NCI-H446 (cell line): ENCODE results near the gene CELA2A.
"Not testable (repeated sequence)": the region's sequence is repeated elsewhere in the genome, so short reads cannot be mapped to it uniquely, and the experiment has no call there.

Experiments used
- DNase-seq, 2 experiments: peaks; one replicate each; lab custom pipeline; 2025; lab: John Stamatoyannopoulos, UW

CELA2A gene

DNA sequence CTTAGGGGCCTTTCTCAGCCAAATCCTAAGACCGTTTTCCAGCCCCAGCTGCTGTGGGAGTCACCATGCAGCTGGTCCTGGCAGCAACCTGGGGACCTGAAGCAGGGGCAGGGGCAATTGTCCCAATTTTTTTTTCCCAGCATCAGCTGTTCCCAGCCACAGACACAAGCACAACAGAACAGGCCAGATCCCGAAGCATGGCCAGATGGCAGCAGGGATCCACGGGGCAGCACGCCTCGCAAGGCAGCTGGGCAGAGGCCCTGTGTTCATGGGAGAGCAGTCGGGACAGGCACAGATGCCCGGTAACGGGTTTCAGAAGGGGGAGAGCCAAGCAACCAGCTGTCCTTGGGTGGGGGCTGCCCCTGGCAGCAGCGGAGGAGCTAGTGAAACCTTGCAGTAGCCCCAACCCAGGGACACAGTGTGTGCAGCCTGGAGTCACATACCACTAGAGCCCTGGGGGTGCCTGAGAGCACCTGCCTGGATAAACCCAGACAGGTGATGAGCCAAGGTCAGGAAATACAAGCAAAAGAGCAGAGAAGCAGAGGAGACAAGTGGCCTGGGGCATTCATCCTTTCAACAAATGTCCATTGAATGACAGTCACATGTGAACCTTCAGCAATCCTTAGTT is 13.4 kb downstream of the CELA2A start:
- peak; percentile 16 to 77 for DNase-seq

- DNase-seq, result not testable (repeated sequence)
These were observed 14.5 kb downstream of the CELA2A start for GRCh38 chr1:15471067-15471466.

GRCh38 chr1:15471723-15472122 is 15.2 kb downstream of the CELA2A start:
- not testable (repeated sequence) for DNase-seq

GRCh38 chr1:15472587-15472986 is 16.1 kb downstream of the CELA2A start:
- DNase-seq, result no peak

DNA sequence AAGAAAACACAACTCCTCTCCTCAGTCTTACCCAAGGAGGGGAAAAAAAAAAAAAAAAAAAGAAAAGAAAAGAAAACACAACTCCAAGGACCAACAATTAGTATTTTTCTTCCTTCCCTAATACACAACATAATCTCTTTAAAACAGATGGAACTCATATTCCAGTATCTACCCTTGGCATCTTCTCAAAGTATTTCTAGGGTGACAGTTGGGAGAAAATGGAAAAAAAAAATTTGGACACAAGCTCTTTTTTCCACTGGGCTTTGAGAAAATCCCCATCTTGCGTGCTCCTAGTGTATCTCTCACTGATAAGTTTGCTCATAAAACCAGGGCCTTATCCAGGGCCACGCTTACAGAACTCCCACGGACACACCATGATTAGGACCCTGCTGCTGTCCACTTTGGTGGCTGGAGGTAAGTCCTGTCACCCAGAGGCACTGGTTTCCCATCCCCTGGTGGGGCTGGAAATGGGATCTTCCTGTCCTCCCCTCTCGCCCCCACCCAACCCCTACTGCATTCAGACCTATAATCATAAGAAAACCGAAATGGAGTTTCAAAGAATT is 19.3 kb downstream of the CELA2A start, which contains the start of gene CELA2B:
TSS of gene CELA2B (plus strand) at position 353 of the 563 bp plus-strand sequence. CDS start at position 375, 22 bp downstream.
- DNase-seq, result no peak

- no peak for DNase-seq
These were observed 20.4 kb downstream of the CELA2A start for GRCh38 chr1:15476927-15477326.

- no peak for DNase-seq
These were observed 21.2 kb downstream of the CELA2A start for GRCh38 chr1:15477646-15478212.

GRCh38 chr1:15479654-15480347 is 23.3 kb downstream of the CELA2A start:
- DNase-seq, result no peak

GRCh38 chr1:15482455-15482854 is 25.9 kb downstream of the CELA2A start:
- DNase-seq, result not testable (repeated sequence)

- not testable (repeated sequence) for DNase-seq
These were observed 26.5 kb downstream of the CELA2A start for GRCh38 chr1:15482983-15483543.

DNA sequence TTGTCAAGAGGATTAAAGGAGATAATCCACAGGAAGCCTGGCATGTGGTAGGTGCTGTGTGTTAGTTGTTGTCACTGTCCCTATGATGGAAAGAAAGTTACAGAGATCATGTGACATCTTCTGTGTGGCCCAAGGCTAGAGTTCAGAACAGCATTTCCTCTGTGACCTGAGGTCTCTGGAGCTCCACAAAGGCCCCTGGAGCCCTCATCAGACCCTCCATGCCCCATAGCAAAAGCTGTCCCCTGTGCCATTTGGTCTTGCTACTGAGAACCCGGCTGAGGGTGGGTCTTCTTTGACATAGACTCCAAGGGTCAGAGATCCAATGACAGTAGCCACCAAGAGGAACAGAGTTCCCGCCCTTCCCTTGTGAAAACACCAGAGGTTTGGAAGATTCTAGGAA is 27.4 kb downstream of the CELA2A start:
- DNase-seq, result no peak

DNA sequence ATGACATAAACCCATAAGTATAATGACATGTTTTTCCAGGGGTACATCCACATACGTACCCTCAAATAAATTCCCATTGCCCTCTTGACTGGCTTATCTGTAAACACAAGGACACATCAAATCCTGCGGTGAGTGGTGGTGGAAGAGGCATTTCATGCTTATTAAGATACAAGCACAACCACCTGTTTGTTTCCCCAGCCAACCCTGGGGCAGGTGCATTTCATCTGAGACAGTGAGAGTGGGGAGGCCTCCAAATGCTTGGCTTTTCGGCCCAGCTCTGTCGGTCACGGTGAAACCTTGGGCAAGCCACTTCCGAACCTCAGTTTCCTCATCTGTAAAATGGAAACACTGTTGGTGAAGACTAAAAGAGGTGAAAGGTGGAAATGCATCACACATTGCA is 27.9 kb downstream of the CELA2A start:
- not testable (repeated sequence) for DNase-seq

GRCh38 chr1:15485636-15486035 is 29.1 kb downstream of the CELA2A start:
- no peak for DNase-seq

DNA sequence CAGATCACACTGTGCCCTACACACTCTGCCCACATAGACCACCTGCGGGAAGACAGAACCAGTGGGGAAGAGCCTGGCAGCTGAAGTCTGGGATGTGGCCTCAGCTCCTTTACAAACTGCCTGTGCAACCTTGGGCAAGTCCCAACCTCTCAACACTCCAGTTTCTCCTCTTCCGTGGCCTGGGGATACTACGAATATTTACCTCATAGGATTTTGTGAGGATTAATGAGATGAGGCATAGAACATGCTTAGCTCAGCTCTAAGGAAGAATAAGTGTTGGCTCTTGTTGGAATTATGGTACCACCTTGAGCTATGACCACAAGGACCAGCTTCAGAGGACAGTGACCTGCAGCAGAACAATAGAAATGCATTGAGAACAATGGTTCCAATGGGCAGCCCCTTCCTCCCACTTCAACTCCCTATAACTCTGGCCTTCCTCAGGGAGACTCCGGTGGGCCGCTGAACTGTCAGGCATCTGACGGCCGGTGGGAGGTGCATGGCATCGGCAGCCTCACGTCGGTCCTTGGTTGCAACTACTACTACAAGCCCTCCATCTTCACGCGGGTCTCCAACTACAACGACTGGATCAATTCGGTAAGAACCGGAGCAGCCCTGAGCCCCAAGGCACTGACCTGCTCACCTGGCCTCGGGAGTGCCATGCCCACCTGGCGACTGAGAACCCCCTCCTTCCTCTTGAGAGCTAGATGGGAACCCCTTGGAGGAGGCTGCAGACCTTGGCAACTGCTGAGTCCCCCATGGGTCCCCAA is 30.5 kb downstream of the CELA2A start:
- DNase-seq, result not testable (repeated sequence)

- no peak for DNase-seq
These were observed 31.8 kb downstream of the CELA2A start for GRCh38 chr1:15488371-15488770.

- peak in 1 of 2 experiments; percentile 65 for DNase-seq
These were observed 32.7 kb downstream of the CELA2A start for GRCh38 chr1:15489052-15489736.

DNA sequence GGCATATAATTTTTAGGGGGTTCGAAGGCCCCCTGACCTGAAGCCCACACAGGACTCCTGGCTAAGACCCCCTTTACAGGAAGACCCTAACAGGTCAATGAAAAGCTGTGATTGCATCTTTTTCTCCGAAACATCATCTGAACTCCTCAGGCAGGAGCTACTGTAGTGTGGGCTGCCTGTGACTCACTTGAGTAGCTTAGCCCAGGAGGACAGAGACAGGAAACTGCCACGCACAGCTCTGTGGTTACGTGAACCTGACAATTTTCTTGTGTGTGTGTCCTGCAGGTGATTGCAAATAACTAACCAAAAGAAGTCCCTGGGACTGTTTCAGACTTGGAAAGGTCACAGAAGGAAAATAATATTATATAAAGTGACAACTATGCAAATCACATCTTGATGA is 34.5 kb downstream of the CELA2A start:
- not testable (repeated sequence) for DNase-seq

DNA sequence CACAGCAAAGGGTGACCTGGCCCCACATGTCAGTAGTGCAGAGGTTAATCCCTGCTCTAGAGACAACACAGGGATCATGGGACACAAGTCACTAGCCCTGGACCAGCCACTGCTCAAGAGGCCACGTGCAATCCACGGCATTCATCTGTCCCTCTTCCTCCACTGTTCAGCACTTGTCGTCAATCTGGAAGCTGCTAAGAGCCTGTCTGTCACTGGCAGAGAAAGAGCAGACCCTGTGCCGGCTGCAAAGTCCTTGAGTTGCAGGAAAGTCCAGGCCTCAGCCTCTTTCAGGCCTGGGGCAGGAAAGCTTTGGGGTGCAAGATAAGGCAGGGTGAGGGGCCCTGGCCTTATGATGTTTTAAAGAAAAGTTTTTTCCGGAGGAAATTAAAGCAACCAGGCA is 36.1 kb downstream of the CELA2A start:
- no peak for DNase-seq

DNA sequence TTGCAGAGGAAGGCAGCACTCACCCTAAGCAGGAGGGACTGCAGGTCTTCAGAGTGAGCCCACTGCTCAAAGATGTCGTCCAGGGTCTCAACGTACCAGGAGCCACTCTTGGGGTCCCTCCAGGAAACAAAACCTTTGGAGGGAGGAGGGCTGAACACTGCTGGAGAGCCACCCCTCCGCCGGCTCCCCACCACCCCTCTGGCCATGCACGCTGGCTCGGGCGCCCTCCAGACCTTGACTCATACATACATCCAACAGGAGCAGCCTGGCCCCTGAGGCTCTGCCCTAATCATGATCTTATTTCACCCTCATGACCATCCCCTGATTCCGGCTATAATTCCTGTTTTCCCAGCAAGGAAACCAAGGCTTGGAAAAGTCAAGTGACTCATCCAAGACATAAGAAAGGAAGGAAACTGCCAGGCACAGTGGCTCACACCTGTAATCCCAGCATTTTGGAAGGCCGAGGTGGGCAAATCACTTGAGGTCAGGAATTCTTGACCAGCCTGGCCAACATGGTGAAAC is 37.4 kb downstream of the CELA2A start:
- DNase-seq, result no peak

DNA sequence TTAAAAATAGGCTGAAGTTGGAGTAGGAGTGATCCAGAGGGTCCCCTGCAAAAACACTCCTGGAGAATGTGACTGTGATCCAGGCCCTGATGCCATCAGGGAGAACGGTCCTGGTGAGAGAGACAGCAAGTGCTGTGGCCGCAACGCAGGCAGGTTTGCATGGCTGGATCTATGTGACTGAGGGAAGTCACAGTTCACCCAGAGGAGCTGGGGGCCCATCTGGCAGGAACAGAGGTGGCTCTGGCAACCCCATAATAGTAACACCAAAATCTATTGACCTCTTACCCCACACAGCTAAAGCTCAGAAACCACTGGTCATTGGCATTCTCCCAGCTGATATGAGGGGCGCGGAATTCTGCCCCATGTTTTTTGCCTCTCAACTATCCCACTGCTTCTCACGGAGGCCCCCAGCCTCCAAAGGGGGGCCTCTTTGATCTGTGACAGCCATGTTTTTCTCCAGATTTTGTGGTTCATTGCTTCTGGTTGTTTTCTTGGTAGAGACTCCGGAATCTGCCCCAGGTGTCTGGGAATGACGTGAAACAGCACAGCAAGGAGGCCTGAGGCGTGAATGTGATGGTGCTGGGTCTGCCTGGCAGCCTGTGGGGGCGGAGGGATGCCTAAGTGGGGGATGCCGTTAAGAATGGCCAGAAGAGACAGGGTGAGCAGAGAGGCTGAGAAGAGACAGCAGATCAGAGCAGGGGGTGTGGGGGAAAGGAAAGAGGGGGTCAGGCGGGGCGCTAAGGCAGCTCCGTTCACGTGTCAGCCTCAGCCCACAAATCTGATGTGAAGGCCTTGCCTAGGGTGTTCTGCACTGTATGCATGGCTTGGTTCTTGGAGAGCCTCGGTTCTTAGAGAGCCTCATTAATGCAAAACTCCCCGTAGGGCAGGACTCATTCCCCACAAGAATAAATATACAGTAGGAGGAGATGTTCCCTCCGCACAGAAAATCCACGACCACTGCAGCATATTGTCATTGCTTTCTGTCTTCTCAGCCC is 43.9 kb downstream of the CELA2A start:
- no peak for DNase-seq
